Endothelial cell of umbilical vein (primary cell): ENCODE results near the gene MAP1S. TPM values are rescaled to one million over a fixed set of nuclear protein-coding genes. Genes with fewer than 3 reads are reported as not detected.

Source experiments
- BruUV-seq: library from RNA; stranded (reverse); fragments of 400-500 nt; replicated peaks from 2 replicates; lab custom pipeline; 2021; lab: Mats Ljungman, UMichigan
- CTCF ChIA-PET: fragments of 300-600, 350-600 bp; sonication (Branson Sonifier 250); formaldehyde crosslinking; loops from one replicate; lab custom pipeline; 2021; ENCODE audit warnings: antibody characterized with exemption, inconsistent platforms; lab: Charles Lee
- POLR2A ChIA-PET: fragments of 300-600, 350-600 bp; sonication (Branson Sonifier 250); formaldehyde crosslinking; loops from one replicate; lab custom pipeline; 2021; ENCODE audit warnings: antibody characterized with exemption, inconsistent platforms; lab: Charles Lee
- DNase-seq: peaks from one replicate; pipeline ENCODE4 v3.0.0-alpha.2; 2011; ENCODE audit warnings: low read depth, low spot score
- FAIRE-seq: peaks from 2 replicates; lab custom pipeline; 2011; peaks lifted over from hg19 to GRCh38; lab: Jason Lieb, UNC
- H2AFZ ChIP-seq: 2 replicates; pipeline ENCODE4 v1.6.0; 2012; ENCODE audit warnings: low read depth, low read length, control low read depth, inconsistent platforms
- H3K27ac ChIP-seq: 2 replicates; pipeline ENCODE4 v1.5.1; 2011; ENCODE audit warnings: low read depth, mild to moderate bottlenecking, control low read depth, low read length, moderate library complexity; ENCODE audit not compliant: insufficient read depth
- H3K27me3 ChIP-seq, 2 experiments: 2 replicates each; pipeline versions ENCODE4 v1.6.0 to v1.6.1; 2011; ENCODE audit warnings: low read length in 2 of 2, mixed read lengths in 1 of 2; ENCODE audit not compliant: control insufficient read depth in 2 of 2, insufficient read depth in 2 of 2
- H3K36me3 ChIP-seq, 2 experiments: 2 replicates in 1 of 2; 3 replicates in 1 of 2; pipeline ENCODE4 v1.5.1; 2011; ENCODE audit warnings: low read length in 2 of 2, mild to moderate bottlenecking in 1 of 2, moderate library complexity in 1 of 2; ENCODE audit not compliant: control insufficient read depth in 2 of 2, insufficient read depth in 2 of 2; ENCODE audit errors: extremely low read depth in 1 of 2
- H3K4me1 ChIP-seq: 3 replicates; pipeline ENCODE4 v1.5.1; 2011; ENCODE audit warnings: mild to moderate bottlenecking, low read length; ENCODE audit not compliant: control insufficient read depth, insufficient read depth; ENCODE audit errors: extremely low read depth
- H3K4me2 ChIP-seq: 2 replicates; pipeline ENCODE4 v1.6.1; 2011; ENCODE audit warnings: low read length, control low read depth, mixed read lengths; ENCODE audit not compliant: insufficient read depth
- H3K4me3 ChIP-seq, 3 experiments: fragments of 200-600 bp in 1 of 3; sonication (generic), shearing (Covaris generic) in 1 of 3; replicated peaks in 1 of 3; 2 replicates each; pipeline ENCODE4 v1.5.1; 2011 to 2016; ENCODE audit warnings: control low read depth in 3 of 3, low read length in 3 of 3, mild to moderate bottlenecking in 2 of 3, inconsistent platforms in 1 of 3, low read depth in 1 of 3, moderate library complexity in 1 of 3; ENCODE audit not compliant: insufficient read depth in 1 of 3
- H3K79me2 ChIP-seq: 2 replicates; pipeline ENCODE4 v1.6.0; 2012; ENCODE audit warnings: low read length, inconsistent platforms; ENCODE audit not compliant: control insufficient read depth, insufficient read depth
- H3K9ac ChIP-seq: replicated peaks from 2 replicates; pipeline ENCODE3; 2011; ENCODE audit warnings: low read length, control low read depth; ENCODE audit not compliant: insufficient read depth; ENCODE audit errors: extremely low read depth
- H3K9me1 ChIP-seq: replicated peaks from 3 replicates; pipeline ENCODE4 v1.6.0; 2011; ENCODE audit warnings: mild to moderate bottlenecking, low read length; ENCODE audit not compliant: control insufficient read depth, insufficient read depth; ENCODE audit errors: extremely low read depth
- H3K9me3 ChIP-seq: replicated peaks from 2 replicates; pipeline ENCODE4 v1.5.1; 2012; ENCODE audit warnings: low read length, inconsistent platforms; ENCODE audit not compliant: control insufficient read depth, insufficient read depth
- H4K20me1 ChIP-seq: replicated peaks from 2 replicates; pipeline ENCODE3; 2011; ENCODE audit warnings: mild to moderate bottlenecking, low read length; ENCODE audit not compliant: control insufficient read depth, insufficient read depth; ENCODE audit errors: extremely low read depth
- EZH2 ChIP-seq: IDR thresholded peaks from 2 replicates; pipeline ENCODE4 v1.6.1; 2012; ENCODE audit warnings: borderline replicate concordance, low read depth, mild to moderate bottlenecking, moderate library complexity, low read length, inconsistent platforms; ENCODE audit not compliant: severe bottlenecking
- FOS ChIP-seq: IDR thresholded peaks from 2 replicates; pipeline ENCODE4 v1.6.1; 2011; ENCODE audit warnings: mild to moderate bottlenecking, low read length, moderate library complexity, borderline replicate concordance; ENCODE audit not compliant: insufficient read depth
- GATA2 ChIP-seq: IDR thresholded peaks from 2 replicates; pipeline ENCODE4 v1.7.0; 2011; ENCODE audit warnings: low read depth, mild to moderate bottlenecking, moderate library complexity, mixed read lengths, low read length; ENCODE audit not compliant: insufficient read length, insufficient read depth
- JUN ChIP-seq: IDR thresholded peaks from 2 replicates; pipeline ENCODE4 v1.6.1; 2011; ENCODE audit warnings: borderline replicate concordance, low read depth; ENCODE audit not compliant: insufficient read length, insufficient read depth
- MAX ChIP-seq: IDR thresholded peaks from 2 replicates; pipeline ENCODE4 v1.6.1; 2011; ENCODE audit not compliant: insufficient read depth, insufficient read length
- MYC ChIP-seq: IDR thresholded peaks from one replicate; pipeline ENCODE4 v1.6.1; 2011; ENCODE audit warnings: mild to moderate bottlenecking, low read depth, low read length
- POLR2A ChIP-seq: IDR thresholded peaks from 2 replicates; pipeline ENCODE4 v1.6.1; 2012; ENCODE audit warnings: low read depth, mild to moderate bottlenecking, control low read depth, low read length
- POLR2AphosphoS5 ChIP-seq: IDR thresholded peaks from 2 replicates; pipeline ENCODE4 v1.6.1; 2012; ENCODE audit warnings: low read depth, mild to moderate bottlenecking, control low read depth, low read length, moderate library complexity; ENCODE audit not compliant: insufficient read depth
- dilution Hi-C: fragments of 300-500 bp; cut with MboI; formaldehyde crosslinking; loops from one replicate; pipeline ENCODE4 v1.15.0; 2019; ENCODE audit warnings: low sequenced_read_pairs; ENCODE audit not compliant: extremely low pct_ligation_motif_present
- intact Hi-C: fragments of 100-400 bp; cut with micrococcal nuclease; formaldehyde crosslinking; loops from one replicate; pipeline ENCODE4 v1.10.0; 2022
- polyA plus RNA-seq, 4 experiments: library from polyadenylated mRNA; depleted of rRNA in 3 of 4; stranded (reverse) in 3 of 4; unstranded in 1 of 4; fragments of >200 nt; gene quantifications; 2 replicates each; pipeline versions ENCODE4 v1.2.1 to v1.2.3, GENCODE V29; 2011 to 2012; ENCODE audit warnings: missing spikeins in 1 of 4
- total RNA-seq: library from RNA; stranded (reverse); gene quantifications from 2 replicates; pipeline ENCODE4 v1.2.3, GENCODE V29; 2021
- TF ChIP-seq, protein P1 (sequence below), 2 donors: IDR thresholded peaks; 1 replicate in 1 of 2; 2 replicates in 1 of 2; pipeline ENCODE4 v1.5.1; 2011; ENCODE audit warnings: low read length in 2 of 2, mild to moderate bottlenecking in 2 of 2, moderate library complexity in 2 of 2, control low read depth in 1 of 2, inconsistent platforms in 1 of 2, low read depth in 1 of 2; ENCODE audit not compliant: insufficient read depth in 1 of 2; ENCODE audit errors: extremely low read depth in 1 of 2

Gene MAP1S
- total and polyA plus RNA-seq, 2 donors (not counting 3 experiments of a cell fraction or from before 2014, with no cell fraction given), result 94.8 to 143 TPM

DNA sequence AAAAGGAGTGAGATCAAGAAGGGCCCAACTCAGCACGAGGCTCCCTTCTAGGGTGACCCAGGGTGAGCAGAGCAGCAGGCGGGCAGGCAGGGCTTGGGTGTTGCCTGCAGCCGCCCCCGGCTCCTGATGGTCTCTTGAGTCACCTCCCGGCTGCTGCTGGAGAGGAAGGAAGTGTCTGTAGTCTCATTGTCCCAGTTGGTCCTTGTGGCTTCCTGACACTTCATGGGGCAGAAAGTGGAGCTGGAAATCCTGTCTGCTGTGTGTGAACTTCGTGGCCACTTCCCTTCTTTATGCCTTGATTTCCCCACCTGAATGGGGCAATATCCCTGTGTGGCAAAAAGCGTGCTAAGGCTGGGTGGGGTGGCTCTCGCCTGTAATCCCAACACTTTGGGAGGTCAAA, 2.5 kb downstream of the MAP1S start:
- H4K20me1 ChIP-seq, result no peaks in the 10 kb centered on the region
- no TSS peak for BruUV-seq
- H3K79me2 ChIP-seq, result peaks cover 72% of the 10 kb centered on the region
- no peaks in the 10 kb centered on the region for H3K27me3 ChIP-seq
- H2AFZ ChIP-seq, result no peak overlapping the region
- H3K9me3 ChIP-seq, result no peaks in the 10 kb centered on the region
- ChIA-PET POLR2A (no interaction called here), CTCF (interaction anchor here (1.3 to 5.2 kb wide), 2 partner anchors 20 to 45 kb away, joined by 4 to 26 read pairs; no protein-coding TSS in a partner anchor)
- H3K9ac ChIP-seq, result peak overlapping the region; percentile 81
- intact Hi-C loops (no loop called here), dilution Hi-C loops (no loop called here)
- H3K27ac ChIP-seq, result peak overlapping the region; percentile 90
- peaks cover 35% of the 10 kb centered on the region for H3K4me1 ChIP-seq
- peak overlapping the region in 1 of 3 experiments; percentile 90 for H3K4me3 ChIP-seq
- FAIRE-seq (peak; percentile 98), DNase-seq (peak; percentile 74)
- H3K36me3 ChIP-seq, result peaks cover 15 to 30% of the 10 kb centered on the region in 2 experiments
- peak overlapping the region; percentile 83 for H3K4me2 ChIP-seq
- no peaks in the 10 kb centered on the region for H3K9me1 ChIP-seq
- TF ChIP-seq MAX, result peak; percentile 4
- no peak for TF ChIP-seq GATA2
- TF ChIP-seq MYC, result no peak
- TF ChIP-seq POLR2A, result no peak
- TF ChIP-seq JUN, result peak; percentile 61
- TF ChIP-seq POLR2AphosphoS5, result peak; percentile 77
- TF ChIP-seq FOS, result peak; percentile 79
- no peak for TF ChIP-seq EZH2
- TF ChIP-seq, protein P1, sequence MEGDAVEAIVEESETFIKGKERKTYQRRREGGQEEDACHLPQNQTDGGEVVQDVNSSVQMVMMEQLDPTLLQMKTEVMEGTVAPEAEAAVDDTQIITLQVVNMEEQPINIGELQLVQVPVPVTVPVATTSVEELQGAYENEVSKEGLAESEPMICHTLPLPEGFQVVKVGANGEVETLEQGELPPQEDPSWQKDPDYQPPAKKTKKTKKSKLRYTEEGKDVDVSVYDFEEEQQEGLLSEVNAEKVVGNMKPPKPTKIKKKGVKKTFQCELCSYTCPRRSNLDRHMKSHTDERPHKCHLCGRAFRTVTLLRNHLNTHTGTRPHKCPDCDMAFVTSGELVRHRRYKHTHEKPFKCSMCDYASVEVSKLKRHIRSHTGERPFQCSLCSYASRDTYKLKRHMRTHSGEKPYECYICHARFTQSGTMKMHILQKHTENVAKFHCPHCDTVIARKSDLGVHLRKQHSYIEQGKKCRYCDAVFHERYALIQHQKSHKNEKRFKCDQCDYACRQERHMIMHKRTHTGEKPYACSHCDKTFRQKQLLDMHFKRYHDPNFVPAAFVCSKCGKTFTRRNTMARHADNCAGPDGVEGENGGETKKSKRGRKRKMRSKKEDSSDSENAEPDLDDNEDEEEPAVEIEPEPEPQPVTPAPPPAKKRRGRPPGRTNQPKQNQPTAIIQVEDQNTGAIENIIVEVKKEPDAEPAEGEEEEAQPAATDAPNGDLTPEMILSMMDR (IDR thresholded peaks at IDR 0.05; ENCODE audit: extremely low read depth in 1 of 2, insufficient read depth in 1 of 2, low read depth in 1 of 2, low read length in 2 of 2), result no peak
